Sigmoid colon (tissue), 4 donors: Measurements from ENCODE around the gene PTPN7.

Experiments
- EP300 ChIP-seq, 4 donors: sonication (generic); formaldehyde crosslinking; IDR thresholded peaks; one replicate each; pipeline ENCODE4 v1.6.1; 2017; ENCODE audit warnings: antibody characterized with exemption in 4 of 4
- POLR2A ChIP-seq, 2 donors: fragments of 450-650 bp; IDR thresholded peaks; one replicate each; pipeline ENCODE4 v1.6.1; 2016; ENCODE audit warnings: antibody characterized with exemption in 2 of 2, mild to moderate bottlenecking in 2 of 2, moderate library complexity in 2 of 2
- TF ChIP-seq, protein P1 (sequence below), 4 experiments: fragments of 450-650 bp in 3 of 4; fragments of 200-600 bp in 1 of 4; IDR thresholded peaks; one replicate each; pipeline ENCODE4 v1.5.1; 2016 to 2019; ENCODE audit warnings: antibody characterized with exemption in 4 of 4, mild to moderate bottlenecking in 3 of 4, moderate library complexity in 2 of 4

DNA sequence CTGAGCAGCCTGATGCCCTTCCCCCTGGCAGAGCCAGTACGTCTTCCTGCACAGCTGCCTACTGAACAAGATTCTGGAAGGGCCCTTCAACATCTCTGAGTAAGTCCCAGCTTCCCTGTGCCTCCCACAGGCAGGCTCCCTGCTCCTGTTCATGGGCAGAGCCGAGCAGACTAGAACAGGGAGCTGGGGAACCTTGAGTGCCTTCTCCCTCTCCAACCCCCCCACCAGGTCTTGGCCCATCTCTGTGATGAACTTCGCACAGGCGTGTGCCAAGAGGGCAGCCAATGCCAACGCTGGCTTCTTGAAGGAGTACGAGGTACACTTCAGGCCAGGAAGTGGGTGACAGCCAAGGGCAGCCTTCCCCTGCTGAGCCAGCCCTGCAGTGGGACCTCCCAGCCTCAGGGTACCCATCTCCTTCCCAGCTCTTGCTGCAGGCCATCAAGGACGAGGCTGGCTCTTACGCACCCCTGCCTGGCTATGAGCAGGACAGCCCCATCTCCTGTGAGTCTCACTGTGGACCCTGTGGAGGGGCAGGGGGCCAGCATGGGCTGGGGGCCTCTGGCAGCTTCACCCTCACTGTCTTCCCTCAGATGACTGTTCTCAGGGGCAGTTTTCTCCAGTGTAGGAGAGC, 26.8 kb upstream of the PTPN7 start:
- no peak for TF ChIP-seq POLR2A (IDR thresholded peaks at IDR 0.05)
- TF ChIP-seq, protein P1, sequence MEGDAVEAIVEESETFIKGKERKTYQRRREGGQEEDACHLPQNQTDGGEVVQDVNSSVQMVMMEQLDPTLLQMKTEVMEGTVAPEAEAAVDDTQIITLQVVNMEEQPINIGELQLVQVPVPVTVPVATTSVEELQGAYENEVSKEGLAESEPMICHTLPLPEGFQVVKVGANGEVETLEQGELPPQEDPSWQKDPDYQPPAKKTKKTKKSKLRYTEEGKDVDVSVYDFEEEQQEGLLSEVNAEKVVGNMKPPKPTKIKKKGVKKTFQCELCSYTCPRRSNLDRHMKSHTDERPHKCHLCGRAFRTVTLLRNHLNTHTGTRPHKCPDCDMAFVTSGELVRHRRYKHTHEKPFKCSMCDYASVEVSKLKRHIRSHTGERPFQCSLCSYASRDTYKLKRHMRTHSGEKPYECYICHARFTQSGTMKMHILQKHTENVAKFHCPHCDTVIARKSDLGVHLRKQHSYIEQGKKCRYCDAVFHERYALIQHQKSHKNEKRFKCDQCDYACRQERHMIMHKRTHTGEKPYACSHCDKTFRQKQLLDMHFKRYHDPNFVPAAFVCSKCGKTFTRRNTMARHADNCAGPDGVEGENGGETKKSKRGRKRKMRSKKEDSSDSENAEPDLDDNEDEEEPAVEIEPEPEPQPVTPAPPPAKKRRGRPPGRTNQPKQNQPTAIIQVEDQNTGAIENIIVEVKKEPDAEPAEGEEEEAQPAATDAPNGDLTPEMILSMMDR (IDR thresholded peaks at IDR 0.05): no peak
- no peak for TF ChIP-seq EP300 (IDR thresholded peaks at IDR 0.05)
